ENCODE results near the gene GGTA1. TPM values are rescaled to one million over a fixed set of nuclear protein-coding genes. Genes with fewer than 3 reads are reported as not detected.

The GGTA1 gene
- total RNA-seq, 1 experiment from 2014 or later, result not detected

DNA sequence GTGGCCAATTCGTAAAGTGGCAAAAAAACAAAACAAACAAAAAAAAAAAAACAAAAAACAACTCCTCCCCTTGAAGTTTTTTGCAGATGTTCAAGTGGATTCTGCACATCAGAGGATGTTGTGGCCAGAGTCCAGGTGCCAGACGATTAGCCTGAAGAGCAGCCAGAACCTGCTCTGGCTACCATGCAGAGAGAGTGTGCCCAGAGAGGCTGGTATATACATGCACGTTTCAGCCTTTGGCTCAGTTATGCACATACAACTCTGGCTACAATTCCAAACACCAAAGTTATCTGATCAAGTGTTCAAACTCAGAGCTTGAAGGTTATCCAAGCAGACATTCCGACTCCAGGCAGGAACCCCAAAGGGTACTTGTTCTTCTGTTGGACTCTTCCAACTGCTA, 34.7 kb downstream of the GGTA1 start:
- Histone ChIP-seq H2BK120ac (ENCODE audit: low read depth, low read length, poor library complexity, severe bottlenecking) (no peak overlapping the region), H3K14ac (ENCODE audit: insufficient read depth, low read length) (no peak overlapping the region)
- no CpG with 5 or more reads among the region's 4 CpGs for WGBS (ENCODE audit: extremely low coverage, insufficient read length, low lambda C conversion rate)

More for the DNA sequence above, 34.7 kb downstream of the GGTA1 start:
- Mint-ChIP-seq H3K27me3 (ENCODE audit: low read depth) (peaks cover 23% of the 10 kb centered on the region), H3K36me3 (ENCODE audit: insufficient read depth in 1 of 3, low read depth in 3 of 3) (no peaks in the 10 kb centered on the region), H3K4me1 (peaks cover 21 to 25% of the 10 kb centered on the region in 2 experiments), H3K4me3 (no peak overlapping the region), H3K27ac (no peak overlapping the region), H3K9me3 (no peaks in the 10 kb centered on the region; a peak in 1 of 5 replicates)
- no peak for DNase-seq
- H3K27ac ChIP-seq (ENCODE audit: insufficient read length, low read depth, low read length), result no peak overlapping the region
- no peak overlapping the region for H3K56ac ChIP-seq (ENCODE audit: insufficient read length, low read depth, low read length)
- no peaks in the 10 kb centered on the region for H3K23me2 ChIP-seq (ENCODE audit: insufficient read length, low read depth, low read length, poor library complexity, severe bottlenecking)
- H3K27me3 ChIP-seq (ENCODE audit: insufficient read depth, low read length), result no peaks in the 10 kb centered on the region; the same call in 1 of the 2 replicates
- no peak overlapping the region for H2BK20ac ChIP-seq (ENCODE audit: low read depth, low read length, poor library complexity, severe bottlenecking)
- H4K91ac ChIP-seq (ENCODE audit: insufficient read length, low read depth, low read length), result no peak overlapping the region
- H2AK5ac ChIP-seq (ENCODE audit: insufficient read length, low read length), result no peak overlapping the region
- H3K4me1 ChIP-seq (ENCODE audit: insufficient read depth, low read length), result peaks cover 4% of the 10 kb centered on the region; the same call in 1 of the 2 replicates
- no peak overlapping the region for H4K8ac ChIP-seq (replicated peaks; ENCODE audit: insufficient read length, low read depth, low read length)
- no peak overlapping the region for H3K4ac ChIP-seq (ENCODE audit: low read depth, low read length)
- H3K9ac ChIP-seq (ENCODE audit: extremely low read depth, insufficient read length, low read length), result no peak overlapping the region
- H2AFZ ChIP-seq (ENCODE audit: low read length), result no peak overlapping the region
- H4K5ac ChIP-seq (ENCODE audit: insufficient read length, low read depth, low read length), result no peak overlapping the region
- H2BK15ac ChIP-seq (ENCODE audit: low read depth, low read length), result no peak overlapping the region
- no peaks in the 10 kb centered on the region for H3K79me1 ChIP-seq (ENCODE audit: insufficient read depth, low read depth, low read length, poor library complexity, severe bottlenecking)
- H3T11ph ChIP-seq (ENCODE audit: low read length), result no peak overlapping the region
- no peaks in the 10 kb centered on the region for H3K79me2 ChIP-seq (ENCODE audit: insufficient read depth, low read length)
- no peak overlapping the region for H2BK5ac ChIP-seq (ENCODE audit: insufficient read length, low read length)
- no peaks in the 10 kb centered on the region for H3K9me3 ChIP-seq (ENCODE audit: control insufficient read depth, low read depth, low read length)
- H3K18ac ChIP-seq (ENCODE audit: insufficient read length, low read depth, low read length), result no peak overlapping the region
- TF ChIP-seq, protein P1, sequence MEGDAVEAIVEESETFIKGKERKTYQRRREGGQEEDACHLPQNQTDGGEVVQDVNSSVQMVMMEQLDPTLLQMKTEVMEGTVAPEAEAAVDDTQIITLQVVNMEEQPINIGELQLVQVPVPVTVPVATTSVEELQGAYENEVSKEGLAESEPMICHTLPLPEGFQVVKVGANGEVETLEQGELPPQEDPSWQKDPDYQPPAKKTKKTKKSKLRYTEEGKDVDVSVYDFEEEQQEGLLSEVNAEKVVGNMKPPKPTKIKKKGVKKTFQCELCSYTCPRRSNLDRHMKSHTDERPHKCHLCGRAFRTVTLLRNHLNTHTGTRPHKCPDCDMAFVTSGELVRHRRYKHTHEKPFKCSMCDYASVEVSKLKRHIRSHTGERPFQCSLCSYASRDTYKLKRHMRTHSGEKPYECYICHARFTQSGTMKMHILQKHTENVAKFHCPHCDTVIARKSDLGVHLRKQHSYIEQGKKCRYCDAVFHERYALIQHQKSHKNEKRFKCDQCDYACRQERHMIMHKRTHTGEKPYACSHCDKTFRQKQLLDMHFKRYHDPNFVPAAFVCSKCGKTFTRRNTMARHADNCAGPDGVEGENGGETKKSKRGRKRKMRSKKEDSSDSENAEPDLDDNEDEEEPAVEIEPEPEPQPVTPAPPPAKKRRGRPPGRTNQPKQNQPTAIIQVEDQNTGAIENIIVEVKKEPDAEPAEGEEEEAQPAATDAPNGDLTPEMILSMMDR (conservative IDR thresholded peaks at IDR 0.05), result no peak
- no peak overlapping the region for H3K4me2 ChIP-seq (ENCODE audit: insufficient read depth, insufficient read length, low read length)
- H4K20me1 ChIP-seq (ENCODE audit: control insufficient read depth, insufficient read depth, insufficient read length), result no peaks in the 10 kb centered on the region
- H2BK12ac ChIP-seq (ENCODE audit: insufficient read length, low read depth, low read length), result no peak overlapping the region
- no peak overlapping the region for H3K23ac ChIP-seq (ENCODE audit: insufficient read length, low read depth, low read length)

Data from H9 (cell line).